Measurements from ENCODE around the gene KCNAB1. TPM values are rescaled to one million over a fixed set of nuclear protein-coding genes. Genes with fewer than 3 reads are reported as not detected.

KCNAB1 gene
- total and polyA plus RNA-seq, 2 donors (not counting 1 experiment from before 2014, with no cell fraction given): not detected

DNA sequence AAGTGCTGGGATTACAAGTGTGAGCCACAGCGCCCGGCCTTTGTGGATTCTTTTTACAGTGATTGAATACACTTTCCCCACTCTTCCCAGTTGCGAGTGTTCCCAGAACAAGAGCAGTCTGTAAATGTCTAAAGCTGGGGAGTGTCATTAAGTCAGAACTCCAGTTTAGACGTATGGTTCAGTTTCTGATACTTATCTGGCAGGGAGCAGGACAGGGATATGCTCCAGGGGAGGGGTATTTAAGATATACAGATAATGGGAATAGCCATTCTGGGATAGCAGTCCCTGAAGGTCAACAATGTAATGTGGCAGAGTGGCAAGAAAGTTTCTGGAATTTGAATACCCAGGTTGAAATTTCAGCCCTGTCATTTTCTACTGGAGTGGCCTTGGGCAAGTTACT lies 270.5 kb downstream of the KCNAB1 start:
- intact Hi-C loops (cut with micrococcal nuclease): no loop called here
- no peak for ATAC-seq (ENCODE audit: low read depth)
- Histone ChIP-seq H3K36me3 (replicated peaks in 1 of 2; ENCODE audit: control extremely low read depth in 1 of 2, control insufficient read depth in 1 of 2, extremely low read depth in 1 of 2, insufficient read depth in 2 of 2, low read length in 1 of 2) (no peaks in the 10 kb centered on the region), H3K27ac (ENCODE audit: low read length in 2 of 2) (no peak overlapping the region), H3K4me1 (ENCODE audit: control insufficient read depth in 2 of 2, insufficient read depth in 2 of 2, low read length in 2 of 2) (no peaks in the 10 kb centered on the region), H3K4me2 (replicated peaks; ENCODE audit: low read depth, low read length, poor library complexity, severe bottlenecking) (no peak overlapping the region), H3K9me3 (ENCODE audit: control extremely low read depth in 1 of 3, control insufficient read depth in 2 of 3, insufficient read depth in 1 of 3, low read length in 2 of 3) (no peaks in the 10 kb centered on the region), H3K79me2 (ENCODE audit: control insufficient read depth, insufficient read depth, low read length) (no peaks in the 10 kb centered on the region), H3K27me3 (replicated peaks in 1 of 4; ENCODE audit: control extremely low read depth in 1 of 4, control insufficient read depth in 3 of 4, insufficient read depth in 4 of 4, low read length in 3 of 4) (no peaks in the 10 kb centered on the region), H4K20me1 (ENCODE audit: control insufficient read depth, insufficient read depth, low read length, poor library complexity, severe bottlenecking) (no peaks in the 10 kb centered on the region), H3K4me3 (ENCODE audit: control extremely low read depth in 1 of 5, extremely low read depth in 1 of 5, insufficient read depth in 1 of 5, low read depth in 2 of 5, low read length in 4 of 5) (no peak overlapping the region), H3K9ac (ENCODE audit: low read length) (no peak overlapping the region), H2AFZ (ENCODE audit: insufficient read depth, low read depth, low read length, poor library complexity, severe bottlenecking) (no peak overlapping the region)
- Mint-ChIP-seq H3K27ac (no peak overlapping the region), H3K27me3 (peaks cover 20% of the 10 kb centered on the region), H3K9me3 (ENCODE audit: insufficient read depth) (no peaks in the 10 kb centered on the region), H3K4me3 (no peak overlapping the region), H3K4me1 (no peaks in the 10 kb centered on the region)
- 75% methylated on average over 1 of the region's 4 CpGs for WGBS (ENCODE audit: insufficient coverage)
- POLR2A ChIA-PET: no interaction called here
- CTCF ChIA-PET: no interaction called here
- TF ChIP-seq, protein P1, sequence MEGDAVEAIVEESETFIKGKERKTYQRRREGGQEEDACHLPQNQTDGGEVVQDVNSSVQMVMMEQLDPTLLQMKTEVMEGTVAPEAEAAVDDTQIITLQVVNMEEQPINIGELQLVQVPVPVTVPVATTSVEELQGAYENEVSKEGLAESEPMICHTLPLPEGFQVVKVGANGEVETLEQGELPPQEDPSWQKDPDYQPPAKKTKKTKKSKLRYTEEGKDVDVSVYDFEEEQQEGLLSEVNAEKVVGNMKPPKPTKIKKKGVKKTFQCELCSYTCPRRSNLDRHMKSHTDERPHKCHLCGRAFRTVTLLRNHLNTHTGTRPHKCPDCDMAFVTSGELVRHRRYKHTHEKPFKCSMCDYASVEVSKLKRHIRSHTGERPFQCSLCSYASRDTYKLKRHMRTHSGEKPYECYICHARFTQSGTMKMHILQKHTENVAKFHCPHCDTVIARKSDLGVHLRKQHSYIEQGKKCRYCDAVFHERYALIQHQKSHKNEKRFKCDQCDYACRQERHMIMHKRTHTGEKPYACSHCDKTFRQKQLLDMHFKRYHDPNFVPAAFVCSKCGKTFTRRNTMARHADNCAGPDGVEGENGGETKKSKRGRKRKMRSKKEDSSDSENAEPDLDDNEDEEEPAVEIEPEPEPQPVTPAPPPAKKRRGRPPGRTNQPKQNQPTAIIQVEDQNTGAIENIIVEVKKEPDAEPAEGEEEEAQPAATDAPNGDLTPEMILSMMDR (IDR thresholded peaks at IDR 0.05): no peak
- TF ChIP-seq EZH2 (IDR thresholded peaks at IDR 0.05; ENCODE audit: borderline replicate concordance, insufficient read depth, low read depth, low read length, poor library complexity, severe bottlenecking): no peak
- DNase-seq: no peak

- no peak overlapping the region for H2AFZ ChIP-seq (ENCODE audit: insufficient read depth, low read depth, low read length, poor library complexity, severe bottlenecking)
These were observed 275.8 kb downstream of the KCNAB1 start for GRCh38 chr3:156395961-156396710.

More at GRCh38 chr3:156395961-156396710, 275.8 kb downstream of the KCNAB1 start:
- no peak overlapping the region for H3K27ac ChIP-seq (ENCODE audit: low read length in 2 of 2)
- DNase-seq: no peak
- ChIA-PET POLR2A (no interaction called here), CTCF (no interaction called here)
- Mint-ChIP-seq H3K4me3 (no peak overlapping the region), H3K27ac (no peak overlapping the region), H3K4me1 (no peaks in the 10 kb centered on the region), H3K9me3 (ENCODE audit: insufficient read depth) (no peaks in the 10 kb centered on the region), H3K27me3 (peaks cover 18% of the 10 kb centered on the region)
- no peaks in the 10 kb centered on the region for H3K79me2 ChIP-seq (ENCODE audit: control insufficient read depth, insufficient read depth, low read length)
- H3K4me2 ChIP-seq (replicated peaks; ENCODE audit: low read depth, low read length, poor library complexity, severe bottlenecking): no peak overlapping the region
- no peak overlapping the region for H3K4me3 ChIP-seq (ENCODE audit: control extremely low read depth in 1 of 5, extremely low read depth in 1 of 5, insufficient read depth in 1 of 5, low read depth in 2 of 5, low read length in 4 of 5)
- H3K27me3 ChIP-seq (replicated peaks in 1 of 4; ENCODE audit: control extremely low read depth in 1 of 4, control insufficient read depth in 3 of 4, insufficient read depth in 4 of 4, low read length in 3 of 4): no peaks in the 10 kb centered on the region
- WGBS (ENCODE audit: insufficient coverage): 90% methylated on average over 2 of the region's 4 CpGs
- intact Hi-C loops (cut with micrococcal nuclease): no loop called here
- TF ChIP-seq, protein P1 (IDR thresholded peaks at IDR 0.05): no peak
- TF ChIP-seq EZH2 (IDR thresholded peaks at IDR 0.05; ENCODE audit: borderline replicate concordance, insufficient read depth, low read depth, low read length, poor library complexity, severe bottlenecking): no peak
- no peak for ATAC-seq (ENCODE audit: low read depth)
- no peaks in the 10 kb centered on the region for H3K4me1 ChIP-seq (ENCODE audit: control insufficient read depth in 2 of 2, insufficient read depth in 2 of 2, low read length in 2 of 2)
- no peaks in the 10 kb centered on the region for H3K9me3 ChIP-seq (ENCODE audit: control extremely low read depth in 1 of 3, control insufficient read depth in 2 of 3, insufficient read depth in 1 of 3, low read length in 2 of 3)
- no peaks in the 10 kb centered on the region for H4K20me1 ChIP-seq (ENCODE audit: control insufficient read depth, insufficient read depth, low read length, poor library complexity, severe bottlenecking)
- H3K36me3 ChIP-seq (replicated peaks in 1 of 2; ENCODE audit: control extremely low read depth in 1 of 2, control insufficient read depth in 1 of 2, extremely low read depth in 1 of 2, insufficient read depth in 2 of 2, low read length in 1 of 2): no peaks in the 10 kb centered on the region
- H3K9ac ChIP-seq (ENCODE audit: low read length): no peak overlapping the region

All from B cell (primary cell).